ENCODE results near the gene LIPC. TPM values are rescaled to one million over a fixed set of nuclear protein-coding genes. Genes with fewer than 3 reads are reported as not detected.

LIPC gene
- total RNA-seq, 4 donors from 2014 or later: 0.28 to 0.51 TPM; not detected in 2

- no peak overlapping the region for H3K4me3 ChIP-seq
- intact Hi-C loops (cut with DNase I; ENCODE audit: low total_unique reads): no loop called here
- peak overlapping the region in 1 of 2 donors; percentile 33 for H3K27ac ChIP-seq
- no peaks in the 10 kb centered on the region for H3K36me3 ChIP-seq
- TF ChIP-seq CTCF (IDR thresholded peaks at IDR 0.05): no peak
- no peak for TF ChIP-seq POLR2A (IDR thresholded peaks at IDR 0.05)
- DNase-seq: no peak
- H3K9me3 ChIP-seq: no peaks in the 10 kb centered on the region
- H3K4me1 ChIP-seq: no peaks in the 10 kb centered on the region
- no peaks in the 10 kb centered on the region for H3K27me3 ChIP-seq
Observed at GRCh38 chr15:58520464-58520863, 88.7 kb downstream of the LIPC start.

DNA sequence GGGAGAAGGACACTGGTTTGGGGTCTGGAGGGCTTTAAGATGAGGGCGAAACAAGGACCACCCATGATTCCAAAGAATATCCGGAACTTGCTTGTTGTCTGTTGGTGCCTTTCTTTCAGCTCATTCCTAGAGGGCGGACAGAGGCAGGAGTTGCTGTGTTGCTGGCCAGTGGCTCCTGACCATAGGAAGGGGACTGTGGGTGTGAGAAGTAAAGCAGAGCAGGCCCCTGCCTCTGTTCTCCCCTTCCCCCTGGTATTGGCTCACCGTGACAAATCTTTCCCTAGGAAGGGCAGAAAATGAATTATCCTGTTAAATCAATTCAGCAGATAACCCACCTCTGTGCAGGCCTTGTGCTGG is 89.1 kb downstream of the LIPC start:
- Histone ChIP-seq H3K4me1 (no peaks in the 10 kb centered on the region), H3K9me3 (no peaks in the 10 kb centered on the region), H3K27ac (peak overlapping the region in 1 of 2 donors; percentile 33), H3K36me3 (no peaks in the 10 kb centered on the region), H3K27me3 (no peaks in the 10 kb centered on the region), H3K4me3 (no peak overlapping the region)
- DNase-seq: no peak
- intact Hi-C loops (cut with DNase I; ENCODE audit: low total_unique reads): no loop called here
- TF ChIP-seq POLR2A (IDR thresholded peaks at IDR 0.05) (no peak), CTCF (IDR thresholded peaks at IDR 0.05) (no peak)

GRCh38 chr15:58521293-58521991 is 89.7 kb downstream of the LIPC start:
- intact Hi-C loops (cut with DNase I; ENCODE audit: low total_unique reads): no loop called here
- TF ChIP-seq CTCF (IDR thresholded peaks at IDR 0.05) (no peak), POLR2A (IDR thresholded peaks at IDR 0.05) (no peak)
- Histone ChIP-seq H3K4me1 (no peaks in the 10 kb centered on the region), H3K9me3 (no peaks in the 10 kb centered on the region), H3K4me3 (no peak overlapping the region), H3K27me3 (no peaks in the 10 kb centered on the region), H3K36me3 (no peaks in the 10 kb centered on the region), H3K27ac (peak overlapping the region in 1 of 2 donors; percentile 33)
- peak in 1 of 2 donors; percentile 28 for DNase-seq

GRCh38 chr15:58522391-58522790 is 90.6 kb downstream of the LIPC start:
- no peaks in the 10 kb centered on the region for H3K27me3 ChIP-seq
- H3K36me3 ChIP-seq: no peaks in the 10 kb centered on the region
- H3K4me1 ChIP-seq: no peaks in the 10 kb centered on the region
- no peak for DNase-seq
- H3K27ac ChIP-seq: no peak overlapping the region
- intact Hi-C loops (cut with DNase I; ENCODE audit: low total_unique reads): no loop called here
- no peaks in the 10 kb centered on the region for H3K9me3 ChIP-seq
- TF ChIP-seq CTCF (IDR thresholded peaks at IDR 0.05) (no peak), POLR2A (IDR thresholded peaks at IDR 0.05) (no peak)
- no peak overlapping the region for H3K4me3 ChIP-seq

DNA sequence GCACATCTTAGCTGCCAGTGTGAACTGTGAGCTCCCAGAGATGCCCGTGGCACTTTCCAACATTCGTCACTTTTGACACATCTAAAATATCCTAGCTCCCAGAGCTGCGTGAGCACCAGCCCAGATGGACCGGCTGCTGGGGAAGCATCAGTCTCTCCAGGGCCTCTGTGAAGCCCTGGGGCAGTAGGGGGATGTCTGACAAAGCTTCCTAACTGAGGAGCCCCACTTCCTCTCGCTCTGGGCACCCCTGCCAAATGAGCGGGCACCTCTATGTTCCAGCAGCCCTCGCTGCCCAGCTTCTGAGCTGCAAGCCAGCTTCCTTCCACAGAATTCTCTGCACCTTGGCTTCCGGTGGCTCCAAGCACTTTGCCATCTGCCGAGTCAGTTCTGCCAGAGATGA is 91.1 kb downstream of the LIPC start:
- intact Hi-C loops (cut with DNase I; ENCODE audit: low total_unique reads): no loop called here

More for the DNA sequence above, 91.1 kb downstream of the LIPC start:
- H3K4me3 ChIP-seq: no peak overlapping the region
- H3K9me3 ChIP-seq: no peaks in the 10 kb centered on the region
- no peak for DNase-seq
- H3K27me3 ChIP-seq: no peaks in the 10 kb centered on the region
- no peaks in the 10 kb centered on the region for H3K36me3 ChIP-seq
- TF ChIP-seq POLR2A (IDR thresholded peaks at IDR 0.05) (no peak), CTCF (IDR thresholded peaks at IDR 0.05) (no peak)
- H3K27ac ChIP-seq: no peak overlapping the region
- H3K4me1 ChIP-seq: no peaks in the 10 kb centered on the region
